GM12873 (cell line): ENCODE results near the gene BANP.

Experiments
- CTCF ChIP-seq: IDR thresholded peaks from 2 replicates; pipeline ENCODE4 v1.5.1; 2012; ENCODE audit warnings: low read depth, mild to moderate bottlenecking, moderate library complexity, low read length, control low read depth; ENCODE audit not compliant: insufficient read depth; ENCODE audit errors: missing control alignments

BANP gene

GRCh38 chr16:88020516-88020885 is 69.3 kb downstream of the BANP start:
- TF ChIP-seq CTCF = no peak

- TF ChIP-seq CTCF = no peak
Measured at GRCh38 chr16:88022076-88023042, 71.1 kb downstream of the BANP start.

- no peak for TF ChIP-seq CTCF
Measured at GRCh38 chr16:88023366-88023765, 72.1 kb downstream of the BANP start.

- no peak for TF ChIP-seq CTCF
Measured at GRCh38 chr16:88023786-88024185, 72.6 kb downstream of the BANP start.

GRCh38 chr16:88024491-88025085 is 73.4 kb downstream of the BANP start:
- TF ChIP-seq CTCF = peak; percentile 20

GRCh38 chr16:88026964-88027938 is 76.0 kb downstream of the BANP start:
- TF ChIP-seq CTCF = no peak
